IMR-90 (cell line): ENCODE measurements around the gene SIAH3. TPM values are rescaled to one million over a fixed set of nuclear protein-coding genes. Genes with fewer than 3 reads are reported as not detected.

Experiments used
- ATAC-seq: fragments of 200-7000 bp; cut with Tn5 transposase; 2 replicates; pipeline ENCODE4 v1.9.1; 2020; ENCODE audit warnings: low read depth, mild to moderate bottlenecking, moderate library complexity
- BruUV-seq: library from RNA; stranded (reverse); fragments of 400-500 nt; replicated peaks from 2 replicates; lab custom pipeline; 2021; lab: Mats Ljungman, UMichigan
- CTCF ChIA-PET: fragments of 300-600 bp; formaldehyde crosslinking; extraction: SDS; loops from one replicate; lab custom pipeline; 2021; ENCODE audit warnings: antibody characterized with exemption; lab: Yijun Ruan, JAX
- POLR2A ChIA-PET: fragments of 300-600 bp; sonication (Branson Sonifier 250); formaldehyde crosslinking; loops from one replicate; lab custom pipeline; 2022; ENCODE audit warnings: antibody characterized with exemption; ENCODE audit not compliant: unreplicated experiment; lab: Charles Lee
- DNase-seq: peaks from one replicate; pipeline ENCODE4 v3.0.0; 2013
- H2AFZ ChIP-seq: replicated peaks from 2 replicates; pipeline ENCODE3; 2013; ENCODE audit warnings: low read length, mild to moderate bottlenecking; ENCODE audit not compliant: poor library complexity
- H2AK5ac ChIP-seq: 2 replicates; pipeline ENCODE4 v1.6.1; 2013; ENCODE audit warnings: low read depth, low read length, inconsistent platforms
- H2AK9ac ChIP-seq: replicated peaks from 2 replicates; pipeline ENCODE3; 2013; ENCODE audit warnings: mild to moderate bottlenecking, low read depth, low read length, moderate library complexity; ENCODE audit not compliant: poor library complexity
- H2BK120ac ChIP-seq: 2 replicates; pipeline ENCODE4 v1.6.1; 2013; ENCODE audit warnings: low read depth, low read length, inconsistent platforms
- H2BK15ac ChIP-seq: 3 replicates; pipeline ENCODE4 v1.6.1; 2013; ENCODE audit warnings: low read depth, low read length, inconsistent platforms
- H2BK20ac ChIP-seq: 2 replicates; pipeline ENCODE4 v1.6.1; 2013; ENCODE audit warnings: low read depth, mild to moderate bottlenecking, inconsistent platforms, low read length, moderate library complexity
- H2BK5ac ChIP-seq: 2 replicates; pipeline ENCODE4 v1.6.1; 2013; ENCODE audit warnings: mild to moderate bottlenecking, low read depth, low read length, inconsistent platforms; ENCODE audit not compliant: poor library complexity, severe bottlenecking
- H3K14ac ChIP-seq: replicated peaks from 2 replicates; pipeline ENCODE4 v1.6.1; 2013; ENCODE audit warnings: low read depth, low read length, inconsistent platforms
- H3K18ac ChIP-seq: 2 replicates; pipeline ENCODE4 v1.6.1; 2013; ENCODE audit warnings: low read depth, low read length, control low read depth
- H3K23ac ChIP-seq: 2 replicates; pipeline ENCODE4 v1.6.1; 2013; ENCODE audit warnings: low read depth, low read length, inconsistent platforms
- H3K27ac ChIP-seq: 2 replicates; pipeline ENCODE4 v1.5.1; 2013; ENCODE audit warnings: mild to moderate bottlenecking, control low read depth, low read length; ENCODE audit not compliant: insufficient read depth
- H3K27me3 ChIP-seq: 2 replicates; pipeline ENCODE4 v1.6.1; 2013; ENCODE audit warnings: low read length; ENCODE audit not compliant: control insufficient read depth, insufficient read depth
- H3K36me3 ChIP-seq: 2 replicates; pipeline ENCODE4 v1.6.1; 2013; ENCODE audit warnings: low read length, mixed read lengths; ENCODE audit not compliant: control insufficient read depth, insufficient read depth
- H3K4ac ChIP-seq: 2 replicates; pipeline ENCODE4 v1.6.1; 2013; ENCODE audit warnings: low read depth, low read length, inconsistent platforms
- H3K4me1 ChIP-seq: 2 replicates; pipeline ENCODE4 v1.6.1; 2013; ENCODE audit warnings: low read length, mixed read lengths; ENCODE audit not compliant: control insufficient read depth, insufficient read depth
- H3K4me2 ChIP-seq: 2 replicates; pipeline ENCODE4 v1.6.1; 2013; ENCODE audit warnings: low read depth, mild to moderate bottlenecking, control low read depth, low read length, moderate library complexity
- H3K4me3 ChIP-seq: 2 replicates; pipeline ENCODE4 v1.5.1; 2013; ENCODE audit warnings: low read depth, mild to moderate bottlenecking, control low read depth, low read length, moderate library complexity; ENCODE audit not compliant: insufficient read depth
- H3K56ac ChIP-seq: 2 replicates; pipeline ENCODE4 v1.6.1; 2013; ENCODE audit warnings: low read length, inconsistent platforms; ENCODE audit not compliant: insufficient read depth; ENCODE audit errors: extremely low read depth
- H3K79me1 ChIP-seq, 2 experiments: 2 replicates each; pipeline ENCODE4 v1.6.1; 2013; ENCODE audit warnings: low read length in 2 of 2, inconsistent platforms in 1 of 2, low read depth in 1 of 2
- H3K9ac ChIP-seq: 2 replicates; pipeline ENCODE4 v1.6.1; 2013; ENCODE audit warnings: low read depth, low read length, control low read depth
- H3K9me1 ChIP-seq: 2 replicates; pipeline ENCODE4 v1.6.1; 2013; ENCODE audit warnings: low read length, inconsistent platforms; ENCODE audit not compliant: insufficient read depth
- H3K9me3 ChIP-seq: 2 replicates; pipeline ENCODE4 v1.6.1; 2013; ENCODE audit warnings: low read length; ENCODE audit not compliant: control insufficient read depth, insufficient read depth
- H4K20me1 ChIP-seq: 2 replicates; pipeline ENCODE4 v1.6.1; 2013; ENCODE audit warnings: low read length, inconsistent platforms; ENCODE audit not compliant: insufficient read depth
- H4K5ac ChIP-seq: 2 replicates; pipeline ENCODE4 v1.6.1; 2013; ENCODE audit warnings: mild to moderate bottlenecking, low read depth, low read length, control low read depth
- H4K8ac ChIP-seq, 2 experiments: 2 replicates each; pipeline ENCODE4 v1.6.1; 2013; ENCODE audit warnings: low read depth in 2 of 2, low read length in 2 of 2, control low read depth in 1 of 2, inconsistent platforms in 1 of 2
- H4K91ac ChIP-seq: 2 replicates; pipeline ENCODE4 v1.6.1; 2013; ENCODE audit warnings: low read depth, low read length, inconsistent platforms; ENCODE audit not compliant: insufficient read depth
- CEBPB ChIP-seq: IDR thresholded peaks from 2 replicates; pipeline ENCODE4 v1.6.1; 2012; ENCODE audit warnings: low read depth, low read length, improper control_type of control experiment
- MAFK ChIP-seq: IDR thresholded peaks from 2 replicates; pipeline ENCODE4 v1.6.1; 2012; ENCODE audit warnings: low read depth, low read length, improper control_type of control experiment
- WGBS, 2 experiments: methylation state at CpG; one replicate each; pipeline versions ENCODE4 v1.1.5 to v1.1.7; 2013; ENCODE audit warnings: missing lambda C conversion rate in 2 of 2; ENCODE audit not compliant: insufficient read length in 1 of 2; ENCODE audit errors: extremely low coverage in 2 of 2; 5-methylcytosine and 5-hydroxymethylcytosine counted together
- dilution Hi-C: fragments of 300-500 bp; cut with HindIII; formaldehyde crosslinking; loops from one replicate; pipeline ENCODE4 v1.14.3; 2018; ENCODE audit warnings: low sequenced_read_pairs; ENCODE audit not compliant: unreplicated experiment
- in situ Hi-C: fragments of 300-500 bp; cut with MboI; formaldehyde crosslinking; loops from 3 replicates; pipeline ENCODE4 v1.14.3; 2019; ENCODE audit warnings: low sequenced_read_pairs, inconsistent platforms, mixed read lengths
- intact Hi-C: fragments of 100-400 bp; cut with micrococcal nuclease; formaldehyde crosslinking; loops from 2 replicates; pipeline ENCODE4 v1.10.0; 2022
- polyA plus RNA-seq, 3 experiments: library from polyadenylated mRNA; depleted of rRNA; stranded (reverse); fragments of >200 nt; gene quantifications; 2 replicates each; pipeline ENCODE4 v1.2.3, GENCODE V29; 2012; ENCODE audit warnings: low replicate concordance in 1 of 3
- total RNA-seq: library from RNA; depleted of rRNA; stranded (reverse); fragments of >200 nt; gene quantifications from 2 replicates; pipeline ENCODE4 v1.2.3, GENCODE V29; 2012

SIAH3 gene
- total and polyA plus RNA-seq, 2 of the 4 experiments (the other 2 are of a cell fraction), result under 0.01 TPM; not detected in 1

DNA sequence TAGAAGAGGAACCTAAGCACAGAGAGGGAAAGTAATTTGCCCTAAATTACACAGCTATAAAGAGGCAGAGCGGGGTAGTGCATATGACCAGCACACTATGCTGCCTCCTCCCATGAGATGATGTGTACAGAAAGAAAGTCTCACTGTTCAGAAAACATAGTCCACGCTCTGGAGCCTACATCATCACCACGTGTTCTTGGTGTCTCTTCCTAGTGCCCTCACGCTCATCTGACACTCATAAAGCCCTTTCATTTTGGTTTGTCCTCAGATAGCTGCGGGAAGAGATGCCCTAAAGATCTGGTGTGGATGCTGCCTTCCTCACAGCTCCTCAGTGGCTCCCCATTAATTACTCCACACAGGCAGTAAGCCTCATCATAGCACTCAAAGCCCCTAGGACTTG lies 27.4 kb upstream of the SIAH3 start:
- ChIA-PET CTCF (no interaction called here), POLR2A (no interaction called here)
- dilution Hi-C loops (no loop called here), intact Hi-C loops (no loop called here), in situ Hi-C loops (no loop called here)
- Histone ChIP-seq H2BK5ac (no peak overlapping the region), H4K5ac (no peak overlapping the region), H3K18ac (no peak overlapping the region), H3K9me3 (no peaks in the 10 kb centered on the region), H2AFZ (no peak overlapping the region), H3K4ac (no peak overlapping the region), H4K8ac (no peak overlapping the region), H3K4me3 (no peak overlapping the region), H3K14ac (no peak overlapping the region), H3K27ac (no peak overlapping the region), H3K79me1 (no peaks in the 10 kb centered on the region), H3K36me3 (no peaks in the 10 kb centered on the region), H4K20me1 (no peaks in the 10 kb centered on the region), H3K23ac (no peak overlapping the region), H2BK20ac (no peak overlapping the region), H3K4me2 (no peak overlapping the region), H2AK9ac (no peak overlapping the region), H2BK15ac (no peak overlapping the region), H4K91ac (no peak overlapping the region), H3K56ac (no peak overlapping the region), H3K27me3 (peaks cover 11% of the 10 kb centered on the region), H3K4me1 (no peaks in the 10 kb centered on the region), H3K9ac (no peak overlapping the region), H2BK120ac (no peak overlapping the region), H3K9me1 (no peaks in the 10 kb centered on the region), H2AK5ac (no peak overlapping the region)
- no TSS peak for BruUV-seq
- TF ChIP-seq CEBPB, result no peak
- no peak for TF ChIP-seq MAFK
- ATAC-seq (no peak), DNase-seq (no peak)
- 81% methylated on average over 4 of the region's 5 CpGs; no CpG with 5 or more reads in 1 of the 2 experiments for WGBS, 2 experiments
